ENCODE measurements around the gene IGIP.

DNA sequence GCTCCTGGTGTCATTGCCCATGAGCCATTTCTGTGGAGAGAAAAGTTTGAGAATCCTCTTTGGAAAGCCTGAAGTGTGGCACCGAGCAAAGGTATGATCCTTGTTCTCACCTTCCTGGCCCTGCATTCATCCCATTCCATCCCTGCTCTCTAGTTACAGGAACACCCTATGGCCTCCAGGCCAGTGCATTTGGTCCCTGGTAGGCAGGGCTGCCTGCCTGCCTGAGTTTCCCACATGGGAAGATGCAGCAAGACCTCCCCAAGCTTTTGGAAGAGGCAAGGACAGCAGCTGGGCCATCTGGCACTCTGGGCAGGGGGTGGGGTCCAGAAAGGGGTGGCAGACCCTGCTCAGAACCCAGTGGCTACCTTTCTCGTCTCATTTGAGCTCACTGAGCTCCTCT is 24.5 kb downstream of the IGIP start:
- TF ChIP-seq, protein P1, sequence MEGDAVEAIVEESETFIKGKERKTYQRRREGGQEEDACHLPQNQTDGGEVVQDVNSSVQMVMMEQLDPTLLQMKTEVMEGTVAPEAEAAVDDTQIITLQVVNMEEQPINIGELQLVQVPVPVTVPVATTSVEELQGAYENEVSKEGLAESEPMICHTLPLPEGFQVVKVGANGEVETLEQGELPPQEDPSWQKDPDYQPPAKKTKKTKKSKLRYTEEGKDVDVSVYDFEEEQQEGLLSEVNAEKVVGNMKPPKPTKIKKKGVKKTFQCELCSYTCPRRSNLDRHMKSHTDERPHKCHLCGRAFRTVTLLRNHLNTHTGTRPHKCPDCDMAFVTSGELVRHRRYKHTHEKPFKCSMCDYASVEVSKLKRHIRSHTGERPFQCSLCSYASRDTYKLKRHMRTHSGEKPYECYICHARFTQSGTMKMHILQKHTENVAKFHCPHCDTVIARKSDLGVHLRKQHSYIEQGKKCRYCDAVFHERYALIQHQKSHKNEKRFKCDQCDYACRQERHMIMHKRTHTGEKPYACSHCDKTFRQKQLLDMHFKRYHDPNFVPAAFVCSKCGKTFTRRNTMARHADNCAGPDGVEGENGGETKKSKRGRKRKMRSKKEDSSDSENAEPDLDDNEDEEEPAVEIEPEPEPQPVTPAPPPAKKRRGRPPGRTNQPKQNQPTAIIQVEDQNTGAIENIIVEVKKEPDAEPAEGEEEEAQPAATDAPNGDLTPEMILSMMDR (IDR thresholded peaks at IDR 0.05), result no peak
- no peak for TF ChIP-seq ZFX (IDR thresholded peaks at IDR 0.05; ENCODE audit: borderline replicate concordance)
